Epithelial cell of proximal tubule (primary cell): ENCODE data around the gene FGF2. TPM values are rescaled to one million over a fixed set of nuclear protein-coding genes. Genes with fewer than 3 reads are reported as not detected.
"Not testable (repeated sequence)": the region's sequence is repeated elsewhere in the genome, so short reads cannot be mapped to it uniquely, and the experiment has no call there.

Source experiments
- DNase-seq: peaks from one replicate; pipeline ENCODE4 v3.0.0-alpha.2; 2011; ENCODE audit warnings: low read depth
- H3K4me3 ChIP-seq: 2 replicates; pipeline ENCODE4 v1.5.1; 2011; ENCODE audit warnings: low read depth, mild to moderate bottlenecking, low read length
- total RNA-seq: library from RNA; depleted of rRNA; stranded (reverse); fragments of >200 nt; gene quantifications from 2 replicates; pipeline ENCODE4 v1.2.3, GENCODE V29; 2015
- TF ChIP-seq, protein P1 (sequence below): conservative IDR thresholded peaks from 2 replicates; pipeline ENCODE4 v1.5.1; 2012; ENCODE audit warnings: low read depth, mild to moderate bottlenecking, low read length

The FGF2 gene
- total RNA-seq, 1 donor from 2014 or later: 11.4 TPM

DNA sequence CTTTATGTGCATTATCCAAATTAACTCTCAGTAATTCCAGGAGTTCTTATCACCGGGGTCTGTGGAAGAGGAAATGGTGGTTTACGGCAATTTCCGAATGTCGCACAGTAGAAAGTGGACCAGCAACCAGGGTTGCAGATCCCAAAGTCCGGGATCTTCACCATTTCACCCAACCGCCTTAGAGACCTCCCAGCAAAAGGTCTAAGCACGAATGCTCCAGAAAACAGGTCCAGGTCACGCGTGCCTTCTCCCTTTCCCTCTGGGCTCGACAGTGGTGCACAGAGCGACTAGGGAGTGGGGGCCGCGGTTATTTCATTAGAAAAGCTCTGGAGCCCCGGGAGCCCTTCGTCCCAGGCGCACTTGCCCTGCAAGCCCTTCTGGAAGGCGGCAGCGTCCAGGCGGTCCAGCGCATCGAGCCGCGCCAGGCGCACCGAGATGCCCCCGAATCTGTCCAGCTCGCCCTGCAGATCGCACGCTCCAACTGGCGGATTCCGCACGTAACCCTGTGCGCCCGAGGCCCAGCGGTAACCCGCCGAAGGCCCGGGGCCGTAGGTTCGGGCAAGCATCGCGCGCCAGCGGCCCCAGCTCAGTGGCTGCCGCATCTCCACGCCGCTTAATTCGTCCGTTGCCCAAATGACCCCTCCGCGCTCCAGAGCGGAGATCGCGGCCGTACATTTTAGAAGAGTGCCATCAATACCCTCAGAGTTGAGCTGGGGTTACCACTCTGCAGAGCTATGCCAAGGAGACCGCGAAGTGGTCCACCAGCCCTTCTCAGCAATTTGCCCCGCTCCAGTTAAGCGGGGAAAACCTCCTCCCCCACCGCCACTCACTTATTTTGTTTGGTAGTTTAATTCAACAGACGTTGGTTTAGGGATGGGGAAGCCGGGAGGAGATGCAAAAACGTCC, 95.6 kb downstream of the FGF2 start, which contains the start of gene NUDT6:
NUDT6 (minus strand) TSS at position 627 of the 906 bp plus-strand sequence; CDS start at position 602, 25 bp downstream.
- TF ChIP-seq, protein P1, sequence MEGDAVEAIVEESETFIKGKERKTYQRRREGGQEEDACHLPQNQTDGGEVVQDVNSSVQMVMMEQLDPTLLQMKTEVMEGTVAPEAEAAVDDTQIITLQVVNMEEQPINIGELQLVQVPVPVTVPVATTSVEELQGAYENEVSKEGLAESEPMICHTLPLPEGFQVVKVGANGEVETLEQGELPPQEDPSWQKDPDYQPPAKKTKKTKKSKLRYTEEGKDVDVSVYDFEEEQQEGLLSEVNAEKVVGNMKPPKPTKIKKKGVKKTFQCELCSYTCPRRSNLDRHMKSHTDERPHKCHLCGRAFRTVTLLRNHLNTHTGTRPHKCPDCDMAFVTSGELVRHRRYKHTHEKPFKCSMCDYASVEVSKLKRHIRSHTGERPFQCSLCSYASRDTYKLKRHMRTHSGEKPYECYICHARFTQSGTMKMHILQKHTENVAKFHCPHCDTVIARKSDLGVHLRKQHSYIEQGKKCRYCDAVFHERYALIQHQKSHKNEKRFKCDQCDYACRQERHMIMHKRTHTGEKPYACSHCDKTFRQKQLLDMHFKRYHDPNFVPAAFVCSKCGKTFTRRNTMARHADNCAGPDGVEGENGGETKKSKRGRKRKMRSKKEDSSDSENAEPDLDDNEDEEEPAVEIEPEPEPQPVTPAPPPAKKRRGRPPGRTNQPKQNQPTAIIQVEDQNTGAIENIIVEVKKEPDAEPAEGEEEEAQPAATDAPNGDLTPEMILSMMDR: no peak
- DNase-seq: no peak
- H3K4me3 ChIP-seq: peak within 1 kb of the TSS; percentile 84

DNA sequence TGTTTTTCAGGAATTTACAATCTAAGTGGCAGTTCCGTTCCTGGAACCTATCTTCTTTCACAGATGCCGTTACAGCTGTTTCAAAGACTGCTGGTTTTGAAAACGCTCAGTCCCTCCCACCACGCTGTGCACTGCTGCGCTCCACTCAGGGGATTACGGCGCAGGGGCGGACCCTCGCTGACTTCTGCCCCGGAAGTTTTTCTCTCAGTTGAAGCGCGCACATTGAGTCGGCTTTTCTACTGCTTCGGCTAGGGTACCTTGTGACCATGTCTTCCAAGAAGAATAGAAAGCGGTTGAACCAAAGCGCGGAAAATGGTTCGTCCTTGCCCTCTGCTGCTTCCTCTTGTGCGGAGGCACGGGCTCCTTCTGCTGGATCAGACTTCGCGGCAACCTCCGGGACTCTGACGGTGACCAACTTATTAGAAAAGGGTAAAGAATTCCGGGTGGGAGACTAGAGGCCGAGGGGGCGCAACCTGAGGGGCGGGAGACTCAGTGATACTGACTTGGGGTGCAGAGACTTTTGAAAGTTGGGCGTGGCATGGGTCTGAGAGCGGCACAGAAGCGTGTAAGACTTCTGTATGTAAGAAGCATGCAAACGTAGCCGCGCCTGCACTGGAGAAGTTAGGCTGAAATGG, 96.4 kb downstream of the FGF2 start:
- TF ChIP-seq, protein P1: no peak
- peak; percentile 45 for DNase-seq
- H3K4me3 ChIP-seq: peak overlapping the region; percentile 84

DNA sequence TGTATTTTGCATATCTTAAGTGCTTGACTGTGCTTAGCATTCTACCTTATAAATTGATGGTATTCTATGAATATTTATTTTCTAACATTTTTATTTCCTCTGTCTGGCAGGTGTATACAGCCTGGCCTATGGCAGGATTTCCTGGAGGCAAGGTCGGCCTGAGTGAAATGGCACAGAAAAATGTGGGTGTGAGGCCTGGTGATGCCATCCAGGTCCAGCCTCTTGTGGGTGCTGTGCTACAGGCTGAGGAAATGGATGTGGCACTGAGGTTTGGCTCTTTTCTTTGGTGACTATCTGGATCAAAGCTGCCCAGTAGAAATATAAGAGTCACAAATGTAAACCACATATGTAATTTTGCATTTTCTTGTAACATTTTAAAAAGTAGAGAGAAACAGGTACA, 102.3 kb downstream of the FGF2 start:
- TF ChIP-seq, protein P1: no peak
- DNase-seq: no peak
- H3K4me3 ChIP-seq: no peak overlapping the region

DNA sequence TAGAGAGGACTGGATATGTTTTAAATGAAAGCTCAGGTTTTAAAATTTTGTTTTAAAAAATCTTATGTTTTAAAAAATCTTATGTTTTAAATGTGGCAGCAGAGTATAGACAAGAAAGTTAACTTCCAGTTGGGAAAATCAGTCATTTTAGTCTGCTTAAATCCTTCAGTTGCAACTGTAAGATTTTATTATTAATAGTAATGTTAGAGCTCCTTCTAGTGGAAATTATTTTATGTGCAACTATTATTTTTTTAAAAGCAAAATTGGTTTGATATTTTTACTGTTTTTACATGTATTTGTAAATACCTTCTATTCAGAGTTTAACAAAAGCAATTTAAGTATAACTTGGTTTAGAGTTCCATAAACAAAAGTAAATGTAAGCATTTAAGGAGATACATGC, 104.2 kb downstream of the FGF2 start:
- DNase-seq: no peak
- TF ChIP-seq, protein P1: no peak

DNA sequence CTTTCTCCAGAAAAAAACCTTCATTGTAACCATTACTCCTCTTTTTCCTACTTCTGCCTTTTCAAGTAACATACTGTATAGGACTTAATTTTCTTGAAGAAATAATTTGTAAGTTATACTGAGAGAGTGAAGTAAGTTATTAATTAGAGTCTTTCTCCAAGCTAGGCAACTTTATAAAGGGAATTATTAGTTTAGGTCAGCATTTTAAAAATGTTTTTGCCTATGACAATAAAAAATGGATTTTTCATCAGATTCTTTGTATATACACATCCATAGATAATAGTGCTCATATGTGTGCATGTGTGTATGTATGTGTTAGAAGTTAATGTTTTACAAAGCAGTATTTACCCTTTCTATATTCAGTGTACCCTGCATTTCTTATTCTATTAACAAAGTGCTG, 106.1 kb downstream of the FGF2 start:
- DNase-seq: no peak
- H3K4me3 ChIP-seq: no peak overlapping the region
- TF ChIP-seq, protein P1: no peak

More for the DNA sequence above, 104.2 kb downstream of the FGF2 start:
- H3K4me3 ChIP-seq: no peak overlapping the region

DNA sequence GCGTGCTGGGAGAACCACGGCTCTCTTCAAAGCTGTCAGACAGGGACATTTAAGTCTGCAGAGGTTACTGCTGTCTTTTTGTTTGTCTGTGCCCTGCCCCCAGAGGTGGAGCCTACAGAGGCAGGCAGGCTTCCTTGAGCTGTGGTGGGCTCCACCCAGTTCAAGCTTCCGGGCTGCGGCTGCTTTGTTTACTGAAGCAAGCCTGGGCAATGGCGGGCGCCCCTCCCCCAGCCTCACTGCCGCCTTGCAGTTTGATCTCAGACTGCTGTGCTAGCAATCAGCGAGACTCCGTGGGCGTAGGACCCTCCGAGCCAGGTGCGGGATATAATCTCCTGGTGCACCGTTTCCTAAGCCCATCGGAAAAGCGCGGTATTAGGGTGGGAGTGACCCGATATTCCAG, 118.5 kb downstream of the FGF2 start:
- not testable (repeated sequence) for DNase-seq, H3K4me3 ChIP-seq

DNA sequence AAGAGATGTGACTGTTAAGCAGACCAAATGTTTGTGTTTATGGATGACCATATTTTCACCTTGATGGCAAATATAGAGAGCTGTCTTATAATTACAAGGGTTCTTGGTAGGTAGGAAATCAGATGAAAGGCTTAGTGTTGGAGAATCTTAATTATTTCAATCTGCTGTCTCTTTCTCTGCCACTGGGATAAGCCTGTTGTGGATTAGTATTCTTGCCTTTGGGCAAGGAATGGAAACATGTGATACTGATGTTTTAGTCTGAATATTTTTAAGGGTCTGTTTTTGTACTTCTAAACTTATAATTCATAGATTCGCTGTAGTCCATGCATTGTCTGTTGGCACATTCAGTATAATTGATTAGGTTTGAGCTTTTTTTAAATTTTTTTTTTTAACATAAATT, 119.5 kb downstream of the FGF2 start:
- TF ChIP-seq, protein P1: no peak
- no peak for DNase-seq
- H3K4me3 ChIP-seq: no peak overlapping the region
